Astrocyte (in vitro differentiated cells and primary cell): ENCODE data around the gene ZDHHC21. TPM values are rescaled to one million over a fixed set of nuclear protein-coding genes. Genes with fewer than 3 reads are reported as not detected.

ENCODE experiments used
- DNase-seq: peaks from one replicate; pipeline ENCODE4 v3.0.0-alpha.2; 2010; ENCODE audit warnings: low read depth
- FAIRE-seq: peaks from 2 replicates; lab custom pipeline; 2011; peaks lifted over from hg19 to GRCh38; lab: Jason Lieb, UNC
- H2AFZ ChIP-seq: 2 replicates; pipeline ENCODE4 v1.6.0; 2012; ENCODE audit warnings: low read depth, low read length, inconsistent platforms
- H3K27ac ChIP-seq: 2 replicates; pipeline ENCODE4 v1.5.1; 2011; ENCODE audit warnings: low read depth, low read length, inconsistent platforms
- H3K27me3 ChIP-seq: 2 replicates; pipeline ENCODE4 v1.6.0; 2011; ENCODE audit warnings: low read length, inconsistent platforms; ENCODE audit not compliant: insufficient read depth
- H3K36me3 ChIP-seq: 2 replicates; pipeline ENCODE4 v1.5.1; 2011; ENCODE audit warnings: low read length, inconsistent platforms; ENCODE audit not compliant: insufficient read depth
- H3K4me1 ChIP-seq: 2 replicates; pipeline ENCODE4 v1.5.1; 2011; ENCODE audit warnings: low read length, inconsistent platforms; ENCODE audit not compliant: insufficient read depth
- H3K4me2 ChIP-seq: 2 replicates; pipeline ENCODE4 v1.6.0; 2012; ENCODE audit warnings: low read length, inconsistent platforms
- H3K4me3 ChIP-seq: 2 replicates; pipeline ENCODE4 v1.5.1; 2011; ENCODE audit warnings: low read depth, mild to moderate bottlenecking, low read length, inconsistent platforms; ENCODE audit not compliant: insufficient read depth
- H3K79me2 ChIP-seq: 2 replicates; pipeline ENCODE4 v1.6.0; 2012; ENCODE audit warnings: mild to moderate bottlenecking, low read length, inconsistent platforms; ENCODE audit not compliant: insufficient read depth
- H3K9ac ChIP-seq: 2 replicates; pipeline ENCODE4 v1.6.0; 2012; ENCODE audit warnings: mild to moderate bottlenecking, low read length, inconsistent platforms
- H3K9me3 ChIP-seq: 2 replicates; pipeline ENCODE4 v1.5.1; 2012; ENCODE audit warnings: low read depth, mild to moderate bottlenecking, low read length, inconsistent platforms; ENCODE audit not compliant: insufficient read depth
- H4K20me1 ChIP-seq: 2 replicates; pipeline ENCODE4 v1.6.0; 2012; ENCODE audit warnings: low read length, inconsistent platforms; ENCODE audit not compliant: insufficient read depth
- H3K27ac Mint-ChIP-seq: one replicate; pipeline ENCODE4 v1.8.0; 2021; ENCODE audit warnings: mild to moderate bottlenecking, mixed read lengths; ENCODE audit not compliant: unreplicated experiment
- H3K27me3 Mint-ChIP-seq: one replicate; pipeline ENCODE4 v1.8.0; 2021; ENCODE audit warnings: low read depth, mixed read lengths; ENCODE audit not compliant: unreplicated experiment
- H3K36me3 Mint-ChIP-seq: one replicate; pipeline ENCODE4 v1.8.0; 2021; ENCODE audit warnings: low read depth, mixed read lengths; ENCODE audit not compliant: unreplicated experiment
- H3K4me1 Mint-ChIP-seq: one replicate; pipeline ENCODE4 v1.8.0; 2021; ENCODE audit warnings: low read depth, mixed read lengths; ENCODE audit not compliant: unreplicated experiment
- H3K4me3 Mint-ChIP-seq: one replicate; pipeline ENCODE4 v1.8.0; 2021; ENCODE audit warnings: mild to moderate bottlenecking, moderate library complexity, mixed read lengths; ENCODE audit not compliant: unreplicated experiment
- H3K9me3 Mint-ChIP-seq: one replicate; pipeline ENCODE4 v1.8.0; 2021; ENCODE audit warnings: mild to moderate bottlenecking, mixed read lengths; ENCODE audit not compliant: unreplicated experiment
- CTCF ChIP-seq: IDR thresholded peaks from 2 replicates; pipeline ENCODE4 v1.5.1; 2011; ENCODE audit warnings: low read depth, mild to moderate bottlenecking, inconsistent platforms, low read length, moderate library complexity; ENCODE audit not compliant: insufficient read depth
- EZH2 ChIP-seq: IDR thresholded peaks from 2 replicates; pipeline ENCODE4 v1.6.1; 2012; ENCODE audit warnings: mild to moderate bottlenecking, low read length, inconsistent platforms; ENCODE audit not compliant: insufficient read depth
- total RNA-seq: library from RNA; stranded (reverse); gene quantifications from 2 replicates; pipeline ENCODE4 v1.2.1, GENCODE V29; 2021

The ZDHHC21 gene
- total RNA-seq, 1 donor from 2014 or later, result 9.8 TPM

GRCh38 chr9:14653511-14653910 lies 39.7 kb downstream of the ZDHHC21 start:
- no peak overlapping the region for H2AFZ ChIP-seq
- FAIRE-seq (no peak), DNase-seq (no peak)
- H3K79me2 ChIP-seq, result no peaks in the 10 kb centered on the region
- H3K4me2 ChIP-seq, result no peak overlapping the region
- H3K4me1 ChIP-seq, result no peaks in the 10 kb centered on the region
- no peak overlapping the region for H3K9ac ChIP-seq
- Mint-ChIP-seq H3K27ac (no peak overlapping the region), H3K9me3 (peaks cover 9% of the 10 kb centered on the region), H3K27me3 (no peaks in the 10 kb centered on the region), H3K4me1 (no peaks in the 10 kb centered on the region), H3K4me3 (no peak overlapping the region), H3K36me3 (peaks cover 12% of the 10 kb centered on the region)
- no peak overlapping the region for H3K4me3 ChIP-seq
- H3K27ac ChIP-seq, result no peak overlapping the region
- no peaks in the 10 kb centered on the region for H3K9me3 ChIP-seq
- H3K27me3 ChIP-seq, result no peaks in the 10 kb centered on the region
- peaks cover 7% of the 10 kb centered on the region for H3K36me3 ChIP-seq
- H4K20me1 ChIP-seq, result no peaks in the 10 kb centered on the region
- TF ChIP-seq CTCF (no peak), EZH2 (no peak)

GRCh38 chr9:14652729-14653377 lies 40.4 kb downstream of the ZDHHC21 start:
- Histone ChIP-seq H3K36me3 (peaks cover 7% of the 10 kb centered on the region), H3K9ac (no peak overlapping the region), H3K79me2 (no peaks in the 10 kb centered on the region), H2AFZ (no peak overlapping the region), H3K4me1 (no peaks in the 10 kb centered on the region), H3K4me2 (no peak overlapping the region), H3K27me3 (no peaks in the 10 kb centered on the region), H3K27ac (no peak overlapping the region), H3K9me3 (no peaks in the 10 kb centered on the region), H3K4me3 (no peak overlapping the region), H4K20me1 (no peaks in the 10 kb centered on the region)
- Mint-ChIP-seq H3K27ac (no peak overlapping the region), H3K27me3 (no peaks in the 10 kb centered on the region), H3K9me3 (peaks cover 9% of the 10 kb centered on the region), H3K36me3 (peaks cover 12% of the 10 kb centered on the region), H3K4me3 (no peak overlapping the region), H3K4me1 (no peaks in the 10 kb centered on the region)
- peak; percentile 34 for FAIRE-seq
- TF ChIP-seq CTCF (peak; percentile 42), EZH2 (no peak)
- DNase-seq, result peak; percentile 2

- H3K79me2 ChIP-seq, result no peaks in the 10 kb centered on the region
- Mint-ChIP-seq H3K4me3 (no peak overlapping the region), H3K27ac (no peak overlapping the region), H3K27me3 (no peaks in the 10 kb centered on the region), H3K9me3 (peaks cover 9% of the 10 kb centered on the region), H3K36me3 (peaks cover 12% of the 10 kb centered on the region), H3K4me1 (no peaks in the 10 kb centered on the region)
- no peaks in the 10 kb centered on the region for H4K20me1 ChIP-seq
- no peak overlapping the region for H3K4me2 ChIP-seq
- no peaks in the 10 kb centered on the region for H3K4me1 ChIP-seq
- DNase-seq (no peak), FAIRE-seq (no peak)
- no peaks in the 10 kb centered on the region for H3K27me3 ChIP-seq
- peaks cover 7% of the 10 kb centered on the region for H3K36me3 ChIP-seq
- no peak overlapping the region for H3K27ac ChIP-seq
- TF ChIP-seq CTCF (no peak), EZH2 (no peak)
- H2AFZ ChIP-seq, result no peak overlapping the region
- H3K4me3 ChIP-seq, result no peak overlapping the region
- H3K9ac ChIP-seq, result no peak overlapping the region
- H3K9me3 ChIP-seq, result no peaks in the 10 kb centered on the region
Observed at GRCh38 chr9:14650596-14650995, 42.6 kb downstream of the ZDHHC21 start.
